GM23338 (cell line): ENCODE results near the gene IDI2. TPM values are rescaled to one million over a fixed set of nuclear protein-coding genes. Genes with fewer than 3 reads are reported as not detected.

Source experiments
- ATAC-seq: fragments of 200-7000 bp; cut with Tn5 transposase; 3 replicates; pipeline ENCODE4 v1.9.1; 2020
- DNase-seq: peaks from one replicate; pipeline ENCODE4 v3.0.0-alpha.2; 2015; ENCODE audit warnings: low spot score
- H2AFZ ChIP-seq: fragments of 200-600 bp; sonication (generic); 2 replicates; pipeline ENCODE4 v1.8.0; 2016; ENCODE audit warnings: antibody characterized with exemption, mild to moderate bottlenecking, moderate library complexity
- H3F3A ChIP-seq: fragments of 200-600 bp; sonication (generic); replicated peaks from 2 replicates; pipeline ENCODE4 v1.8.0; 2017; ENCODE audit warnings: antibody characterized with exemption, mixed run types, low read depth
- H3K27ac ChIP-seq: fragments of 200-600 bp; sonication (generic); 2 replicates; pipeline ENCODE4 v1.6.1; 2016; ENCODE audit warnings: low read depth
- H3K27me3 ChIP-seq: fragments of 200-600 bp; sonication (generic); 2 replicates; pipeline ENCODE4 v1.8.0; 2016; ENCODE audit warnings: mild to moderate bottlenecking, mixed run types, moderate library complexity; ENCODE audit not compliant: insufficient read depth
- H3K36me3 ChIP-seq: fragments of 200-600 bp; sonication (generic); 2 replicates; pipeline ENCODE4 v1.8.0; 2016; ENCODE audit warnings: mild to moderate bottlenecking; ENCODE audit not compliant: insufficient read depth
- H3K4me1 ChIP-seq: fragments of 200-600 bp; sonication (generic); 2 replicates; pipeline ENCODE4 v1.8.0; 2016; ENCODE audit warnings: mild to moderate bottlenecking, moderate library complexity; ENCODE audit not compliant: insufficient read depth
- H3K4me2 ChIP-seq: fragments of 200-600 bp; sonication (generic); 2 replicates; pipeline ENCODE4 v1.7.1; 2017; ENCODE audit warnings: mixed run types
- H3K4me3 ChIP-seq: fragments of 200-600 bp; sonication (generic); 2 replicates; pipeline ENCODE4 v1.6.1; 2016; ENCODE audit warnings: mixed run types
- H3K79me2 ChIP-seq: fragments of 200-600 bp; sonication (generic); replicated peaks from 2 replicates; pipeline ENCODE4 v1.8.0; 2017; ENCODE audit warnings: mild to moderate bottlenecking; ENCODE audit not compliant: insufficient read depth
- H3K9me2 ChIP-seq: fragments of 200-600 bp; sonication (generic); 2 replicates; pipeline ENCODE4 v1.8.0; 2017; ENCODE audit not compliant: insufficient read depth
- H4K20me1 ChIP-seq: fragments of 200-600 bp; sonication (generic); replicated peaks from 2 replicates; pipeline ENCODE4 v1.8.0; 2017; ENCODE audit warnings: mild to moderate bottlenecking; ENCODE audit not compliant: insufficient read depth
- H3K27ac Mint-ChIP-seq: 2 replicates; pipeline ENCODE4 v1.8.0; 2020; ENCODE audit warnings: inconsistent platforms, mild to moderate bottlenecking, moderate library complexity, mixed read lengths
- H3K27me3 Mint-ChIP-seq: 3 replicates; pipeline ENCODE4 v1.8.0; 2022; ENCODE audit warnings: low read depth, mild to moderate bottlenecking, moderate library complexity, mixed read lengths, inconsistent platforms; ENCODE audit not compliant: insufficient read depth, poor library complexity
- H3K36me3 Mint-ChIP-seq: 3 replicates; pipeline ENCODE4 v1.8.0; 2021; ENCODE audit warnings: low read depth, mild to moderate bottlenecking, inconsistent platforms, moderate library complexity, mixed read lengths
- H3K4me1 Mint-ChIP-seq: 3 replicates; pipeline ENCODE4 v1.8.0; 2020; ENCODE audit warnings: mild to moderate bottlenecking, inconsistent platforms, mixed read lengths
- H3K4me3 Mint-ChIP-seq: 3 replicates; pipeline ENCODE4 v1.8.0; 2021; ENCODE audit warnings: moderate library complexity, mild to moderate bottlenecking, inconsistent platforms, mixed read lengths
- H3K9me3 Mint-ChIP-seq: 3 replicates; pipeline ENCODE4 v1.8.0; 2020; ENCODE audit warnings: moderate library complexity, mild to moderate bottlenecking, inconsistent platforms, mixed read lengths
- EZH2phosphoT487 ChIP-seq: fragments of 200-600 bp; sonication (generic); IDR thresholded peaks from one replicate; pipeline ENCODE4 v1.8.1; 2018; ENCODE audit warnings: antibody characterized with exemption; ENCODE audit not compliant: unreplicated experiment
- JUNB ChIP-seq: IDR thresholded peaks from one replicate; pipeline ENCODE4 v1.6.1; 2016; ENCODE audit warnings: antibody characterized with exemption; ENCODE audit not compliant: unreplicated experiment
- POLR2AphosphoS5 ChIP-seq: IDR thresholded peaks from 2 replicates; pipeline ENCODE4 v1.6.1; 2016; ENCODE audit warnings: antibody characterized with exemption, low read depth
- polyA plus RNA-seq: library from polyadenylated mRNA; unstranded; fragments of >200 nt; fragmentation: Nextera tagmentation; extraction: Ambion mirVana; gene quantifications from 2 replicates; pipeline ENCODE4 v1.2.1, GENCODE V29; 2016
- total RNA-seq: library from RNA; depleted of rRNA; stranded (reverse); fragments of >200 nt; shearing (Covaris generic); gene quantifications from 2 replicates; pipeline ENCODE4 v1.2.3, GENCODE V29; 2014; rRNA removed
- TF ChIP-seq, protein P1 (sequence below), 2 experiments: fragments of 200-600 bp in 1 of 2; sonication (generic) in 1 of 2; conservative IDR thresholded peaks; 2 replicates each; pipeline versions ENCODE4 v1.5.1 to v1.6.1; 2016 to 2017; ENCODE audit warnings: antibody characterized with exemption in 2 of 2, low read depth in 2 of 2, mild to moderate bottlenecking in 2 of 2, moderate library complexity in 1 of 2

The IDI2 gene
- total and polyA plus RNA-seq, 2 experiments from 2014 or later, result not detected

DNA sequence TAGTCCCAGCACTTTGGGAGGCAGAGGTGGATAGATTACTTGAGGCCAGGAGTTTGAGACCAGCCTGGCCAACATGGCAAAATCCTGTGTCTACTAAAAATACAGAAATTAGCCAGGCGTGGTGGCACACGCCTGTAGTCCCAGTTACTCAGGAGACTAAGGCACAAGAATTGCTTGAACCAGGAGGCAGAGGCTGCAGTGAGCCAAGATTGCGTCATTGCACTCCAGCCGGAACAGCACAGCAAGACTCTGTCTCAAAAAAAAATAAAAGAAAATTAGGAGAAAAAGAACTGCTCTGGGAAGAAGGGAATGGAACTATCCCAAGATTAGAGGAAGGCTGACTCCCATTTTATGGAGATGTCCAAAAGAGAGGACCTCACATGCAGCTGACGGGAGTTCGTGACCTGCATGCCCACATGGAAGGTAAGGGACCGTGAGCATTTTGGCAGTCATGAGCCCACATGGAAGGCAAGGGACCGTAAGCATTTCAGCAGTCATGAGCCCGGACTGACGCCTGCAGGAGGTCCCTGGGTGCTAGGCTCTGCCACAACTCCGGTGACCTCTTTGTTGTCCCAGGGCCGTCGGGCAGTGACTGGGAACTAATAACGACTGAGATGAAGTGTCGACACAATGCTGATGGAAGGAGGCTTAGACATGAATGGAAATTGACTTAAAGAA lies 56.0 kb downstream of the IDI2 start:
- no peaks in the 10 kb centered on the region for H3F3A ChIP-seq
- TF ChIP-seq POLR2AphosphoS5 (no peak), EZH2phosphoT487 (no peak), JUNB (peak; percentile 91)
- TF ChIP-seq, protein P1, sequence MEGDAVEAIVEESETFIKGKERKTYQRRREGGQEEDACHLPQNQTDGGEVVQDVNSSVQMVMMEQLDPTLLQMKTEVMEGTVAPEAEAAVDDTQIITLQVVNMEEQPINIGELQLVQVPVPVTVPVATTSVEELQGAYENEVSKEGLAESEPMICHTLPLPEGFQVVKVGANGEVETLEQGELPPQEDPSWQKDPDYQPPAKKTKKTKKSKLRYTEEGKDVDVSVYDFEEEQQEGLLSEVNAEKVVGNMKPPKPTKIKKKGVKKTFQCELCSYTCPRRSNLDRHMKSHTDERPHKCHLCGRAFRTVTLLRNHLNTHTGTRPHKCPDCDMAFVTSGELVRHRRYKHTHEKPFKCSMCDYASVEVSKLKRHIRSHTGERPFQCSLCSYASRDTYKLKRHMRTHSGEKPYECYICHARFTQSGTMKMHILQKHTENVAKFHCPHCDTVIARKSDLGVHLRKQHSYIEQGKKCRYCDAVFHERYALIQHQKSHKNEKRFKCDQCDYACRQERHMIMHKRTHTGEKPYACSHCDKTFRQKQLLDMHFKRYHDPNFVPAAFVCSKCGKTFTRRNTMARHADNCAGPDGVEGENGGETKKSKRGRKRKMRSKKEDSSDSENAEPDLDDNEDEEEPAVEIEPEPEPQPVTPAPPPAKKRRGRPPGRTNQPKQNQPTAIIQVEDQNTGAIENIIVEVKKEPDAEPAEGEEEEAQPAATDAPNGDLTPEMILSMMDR (conservative IDR thresholded peaks at IDR 0.05; ENCODE audit: low read depth in 2 of 2), result no peak
- no peaks in the 10 kb centered on the region for H3K27me3 ChIP-seq
- H3K9me2 ChIP-seq, result no peaks in the 10 kb centered on the region
- Mint-ChIP-seq H3K27ac (no peak overlapping the region; the same call in 1 of the 2 replicates), H3K36me3 (no peaks in the 10 kb centered on the region; the same call in 2 of the 3 replicates), H3K4me3 (no peak overlapping the region), H3K27me3 (peaks cover 10% of the 10 kb centered on the region), H3K9me3 (peaks cover 3% of the 10 kb centered on the region; the same call in 1 of the 3 replicates), H3K4me1 (peaks cover 11% of the 10 kb centered on the region)
- no peaks in the 10 kb centered on the region for H3K36me3 ChIP-seq
- ATAC-seq (peak; percentile 18; the same call in 2 of the 3 replicates), DNase-seq (peak; percentile 46)
- H3K4me2 ChIP-seq, result no peak overlapping the region
- 0 out of 2 replicates have a peak overlapping the region, but pooled peaks have one; percentile 18 for H2AFZ ChIP-seq
- no peaks in the 10 kb centered on the region for H3K4me1 ChIP-seq
- H3K4me3 ChIP-seq, result no peak overlapping the region
- H3K79me2 ChIP-seq, result no peaks in the 10 kb centered on the region
- H4K20me1 ChIP-seq, result no peaks in the 10 kb centered on the region
- H3K27ac ChIP-seq, result no peak overlapping the region

Other genes with a start within 250 kb of the IDI2 start
- gene LARP4B, start 94.2 kb downstream of the IDI2 start, total RNA-seq, result 52.3 and 59.6 TPM in 2 replicates
- gene LARP4B, start 94.2 kb downstream of the IDI2 start, polyA plus RNA-seq, result 14.6 and 18.3 TPM in 2 replicates
- 48.7 and 56.5 TPM in 2 replicates for gene GTPBP4, start 37.4 kb downstream of the IDI2 start, total RNA-seq
- gene GTPBP4, start 37.4 kb downstream of the IDI2 start, polyA plus RNA-seq, result 51.2 and 62.6 TPM in 2 replicates
- 147 and 154 TPM in 2 replicates for gene IDI1, start 23.3 kb upstream of the IDI2 start, total RNA-seq
- gene IDI1, start 23.3 kb upstream of the IDI2 start, polyA plus RNA-seq, result 99.0 and 119 TPM in 2 replicates
- gene WDR37, start 30.5 kb upstream of the IDI2 start, total RNA-seq, result 9.7 and 10.2 TPM in 2 replicates
- 6.0 TPM in 2 replicates for gene WDR37, start 30.5 kb upstream of the IDI2 start, polyA plus RNA-seq